Esophagus squamous epithelium (tissue), 5 donors: ENCODE measurements around the gene AIDA. TPM values are rescaled to one million over a fixed set of nuclear protein-coding genes. Genes with fewer than 3 reads are reported as not detected.

ENCODE experiments used
- DNase-seq: peaks from one replicate; lab custom pipeline; 2025; lab: John Stamatoyannopoulos, UW
- H3K27ac ChIP-seq, 4 donors: fragments of 200-600 bp; sonication (generic); one replicate each; pipeline ENCODE4 v1.5.1; 2016 to 2019; ENCODE audit warnings: mild to moderate bottlenecking in 1 of 4
- H3K27me3 ChIP-seq, 4 donors: fragments of 200-600 bp; sonication (generic); 1 replicate in 3 of 4; 2 replicates in 1 of 4; pipeline versions ENCODE4 v1.5.1 to v1.6.0; 2017 to 2021; ENCODE audit warnings: antibody characterized with exemption in 1 of 4
- H3K36me3 ChIP-seq, 3 donors: fragments of 200-600 bp; sonication (generic); one replicate each; pipeline ENCODE4 v1.5.1; 2016 to 2019
- H3K4me1 ChIP-seq, 3 donors: fragments of 200-600 bp; sonication (generic); one replicate each; pipeline ENCODE4 v1.5.1; 2017 to 2019
- H3K4me3 ChIP-seq, 4 donors: fragments of 200-600 bp; sonication (generic); 1 replicate in 3 of 4; 2 replicates in 1 of 4; pipeline ENCODE4 v1.5.1; 2016 to 2019; ENCODE audit warnings: mild to moderate bottlenecking in 2 of 4, moderate library complexity in 1 of 4
- H3K9me3 ChIP-seq, 3 donors: fragments of 200-600 bp; sonication (generic); one replicate each; pipeline ENCODE4 v1.5.1; 2016 to 2019
- POLR2A ChIP-seq, 4 donors: fragments of 450-650 bp; IDR thresholded peaks; one replicate each; pipeline ENCODE4 v1.6.1; 2017; ENCODE audit warnings: antibody characterized with exemption in 4 of 4, mild to moderate bottlenecking in 4 of 4, moderate library complexity in 3 of 4
- WGBS, 2 donors: methylation state at CpG; one replicate each; pipeline ENCODE4 v1.1.5; 2018; 5-methylcytosine and 5-hydroxymethylcytosine counted together
- intact Hi-C: fragments of 100-400 bp; cut with DNase I; formaldehyde crosslinking; loops from one replicate; pipeline ENCODE4 v1.15.0; 2022
- total RNA-seq, 4 donors: library from RNA; depleted of rRNA; stranded (reverse); fragments of >200 nt; gene quantifications; one replicate each; pipeline ENCODE4 v1.1.0, GENCODE V29; 2016
- TF ChIP-seq, protein P1 (sequence below), 6 experiments: fragments of 450-650 bp in 4 of 6; fragments of 200-600 bp in 2 of 6; sonication (generic) in 2 of 6; IDR thresholded peaks; one replicate each; pipeline ENCODE4 v1.5.1; 2016 to 2019; ENCODE audit warnings: antibody characterized with exemption in 6 of 6, mild to moderate bottlenecking in 4 of 6, moderate library complexity in 4 of 6
- donor health status: DM: yes; HTN: yes; CAD: no.

AIDA gene
- total RNA-seq, 4 donors from 2014 or later, result 18.6 to 51.1 (median 31.7) TPM

DNA sequence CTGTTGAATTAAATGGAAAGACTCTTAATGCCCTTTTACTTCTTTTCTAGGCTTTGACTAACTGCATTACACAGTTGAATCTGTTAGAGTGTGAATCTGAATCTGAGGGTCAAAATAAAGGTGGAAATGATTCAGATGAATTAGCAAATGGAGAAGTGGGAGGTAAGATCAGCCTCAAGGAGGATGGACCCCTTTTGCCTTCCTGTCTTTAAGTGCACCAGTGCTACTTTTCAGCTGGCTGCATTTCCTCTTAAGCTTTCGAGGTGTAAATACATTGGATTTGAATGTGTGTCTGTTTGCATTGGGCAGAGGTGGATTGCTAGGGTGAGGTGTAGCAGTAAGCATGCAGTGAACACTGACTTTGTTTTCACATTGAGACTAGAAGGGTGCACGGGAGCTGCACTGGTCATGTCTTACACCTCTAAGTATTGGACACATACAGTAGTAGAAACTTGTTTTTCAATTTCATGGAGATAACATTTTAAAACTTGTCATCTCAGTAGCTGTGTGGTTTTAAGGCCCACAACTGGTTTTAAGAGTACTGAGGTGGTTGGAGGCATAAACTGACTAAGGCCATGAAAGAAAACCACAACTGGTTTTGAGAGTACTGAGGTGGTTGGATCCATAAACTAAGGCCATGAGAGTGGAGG, 59.0 kb downstream of the AIDA start:
- no peak for DNase-seq
- Histone ChIP-seq H3K36me3 (peaks cover 16 to 99% (median 24%) of the 10 kb centered on the region in 3 donors), H3K27ac (no peak overlapping the region), H3K27me3 (no peaks in the 10 kb centered on the region), H3K9me3 (no peaks in the 10 kb centered on the region), H3K4me3 (no peak overlapping the region), H3K4me1 (no peaks in the 10 kb centered on the region)
- WGBS, 2 donors, result 64 to 70% methylated on average over 2 of the region's 2 CpGs
- TF ChIP-seq, protein P1, sequence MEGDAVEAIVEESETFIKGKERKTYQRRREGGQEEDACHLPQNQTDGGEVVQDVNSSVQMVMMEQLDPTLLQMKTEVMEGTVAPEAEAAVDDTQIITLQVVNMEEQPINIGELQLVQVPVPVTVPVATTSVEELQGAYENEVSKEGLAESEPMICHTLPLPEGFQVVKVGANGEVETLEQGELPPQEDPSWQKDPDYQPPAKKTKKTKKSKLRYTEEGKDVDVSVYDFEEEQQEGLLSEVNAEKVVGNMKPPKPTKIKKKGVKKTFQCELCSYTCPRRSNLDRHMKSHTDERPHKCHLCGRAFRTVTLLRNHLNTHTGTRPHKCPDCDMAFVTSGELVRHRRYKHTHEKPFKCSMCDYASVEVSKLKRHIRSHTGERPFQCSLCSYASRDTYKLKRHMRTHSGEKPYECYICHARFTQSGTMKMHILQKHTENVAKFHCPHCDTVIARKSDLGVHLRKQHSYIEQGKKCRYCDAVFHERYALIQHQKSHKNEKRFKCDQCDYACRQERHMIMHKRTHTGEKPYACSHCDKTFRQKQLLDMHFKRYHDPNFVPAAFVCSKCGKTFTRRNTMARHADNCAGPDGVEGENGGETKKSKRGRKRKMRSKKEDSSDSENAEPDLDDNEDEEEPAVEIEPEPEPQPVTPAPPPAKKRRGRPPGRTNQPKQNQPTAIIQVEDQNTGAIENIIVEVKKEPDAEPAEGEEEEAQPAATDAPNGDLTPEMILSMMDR (IDR thresholded peaks at IDR 0.05), result no peak
- no peak for TF ChIP-seq POLR2A (IDR thresholded peaks at IDR 0.05)
- intact Hi-C loops, result no loop called here

DNA sequence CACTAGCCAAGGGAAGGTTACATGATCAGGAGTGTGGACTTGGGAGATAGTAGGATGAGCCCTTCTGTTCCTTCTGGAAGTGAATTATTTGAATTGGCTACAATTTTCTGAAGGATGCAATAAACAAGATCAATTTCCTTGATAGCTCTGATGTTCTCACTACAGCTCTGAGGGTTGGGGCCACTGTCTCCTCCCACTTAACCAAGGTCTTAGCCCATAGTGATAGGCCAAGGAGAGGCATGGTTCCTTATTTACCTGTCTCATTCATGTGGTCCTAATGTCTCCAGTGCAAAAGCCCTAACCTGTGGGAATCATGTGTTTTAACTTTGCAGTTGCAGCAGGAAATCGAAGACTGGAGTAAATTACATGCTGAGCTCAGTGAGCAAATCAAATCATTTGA, 59.6 kb downstream of the AIDA start:
- no peaks in the 10 kb centered on the region for H3K27me3 ChIP-seq
- no peaks in the 10 kb centered on the region for H3K4me1 ChIP-seq
- no peaks in the 10 kb centered on the region for H3K9me3 ChIP-seq
- H3K27ac ChIP-seq, result no peak overlapping the region
- H3K36me3 ChIP-seq, result peaks cover 16 to 98% (median 24%) of the 10 kb centered on the region in 3 donors
- WGBS, 2 donors, result 93 to 95% methylated on average over 1 of the region's 1 CpG
- intact Hi-C loops, result no loop called here
- no peak for DNase-seq
- no peak for TF ChIP-seq POLR2A (IDR thresholded peaks at IDR 0.05)
- TF ChIP-seq, protein P1 (IDR thresholded peaks at IDR 0.05), result no peak
- no peak overlapping the region for H3K4me3 ChIP-seq

DNA sequence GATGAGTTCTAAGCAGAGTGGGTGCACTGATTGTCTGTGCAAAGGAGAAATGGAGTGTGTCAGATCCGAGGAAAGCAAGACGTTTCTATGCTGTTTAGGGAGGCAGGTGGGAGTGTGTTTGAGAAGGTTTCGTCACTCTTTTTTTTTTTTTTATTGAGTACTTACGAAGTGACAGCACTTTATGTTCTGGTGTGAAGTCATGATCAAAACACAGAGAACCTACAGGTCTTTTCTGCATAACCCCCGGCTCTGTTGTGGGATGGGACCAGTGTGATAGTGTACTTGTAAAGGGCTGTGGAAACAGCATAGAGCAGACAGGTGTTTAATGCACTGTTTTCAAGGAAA, 67.7 kb downstream of the AIDA start:
- TF ChIP-seq, protein P1 (IDR thresholded peaks at IDR 0.05), result no peak
- no peak for TF ChIP-seq POLR2A (IDR thresholded peaks at IDR 0.05)
- H3K4me3 ChIP-seq, result peak overlapping the region; percentile 90 to 98 (median 92)
- peak overlapping the region; percentile 92 to 99 (median 98) for H3K27ac ChIP-seq
- peaks cover 6 to 28% (median 13%) of the 10 kb centered on the region in 3 donors for H3K4me1 ChIP-seq
- no peaks in the 10 kb centered on the region for H3K9me3 ChIP-seq
- no peak for DNase-seq
- H3K36me3 ChIP-seq, result peaks cover 0 to 48% (median 0%) of the 10 kb centered on the region in 3 donors
- 2% methylated on average over 5 of the region's 5 CpGs for WGBS, 2 donors
- intact Hi-C loops, result no loop called here
- H3K27me3 ChIP-seq, result no peaks in the 10 kb centered on the region

DNA sequence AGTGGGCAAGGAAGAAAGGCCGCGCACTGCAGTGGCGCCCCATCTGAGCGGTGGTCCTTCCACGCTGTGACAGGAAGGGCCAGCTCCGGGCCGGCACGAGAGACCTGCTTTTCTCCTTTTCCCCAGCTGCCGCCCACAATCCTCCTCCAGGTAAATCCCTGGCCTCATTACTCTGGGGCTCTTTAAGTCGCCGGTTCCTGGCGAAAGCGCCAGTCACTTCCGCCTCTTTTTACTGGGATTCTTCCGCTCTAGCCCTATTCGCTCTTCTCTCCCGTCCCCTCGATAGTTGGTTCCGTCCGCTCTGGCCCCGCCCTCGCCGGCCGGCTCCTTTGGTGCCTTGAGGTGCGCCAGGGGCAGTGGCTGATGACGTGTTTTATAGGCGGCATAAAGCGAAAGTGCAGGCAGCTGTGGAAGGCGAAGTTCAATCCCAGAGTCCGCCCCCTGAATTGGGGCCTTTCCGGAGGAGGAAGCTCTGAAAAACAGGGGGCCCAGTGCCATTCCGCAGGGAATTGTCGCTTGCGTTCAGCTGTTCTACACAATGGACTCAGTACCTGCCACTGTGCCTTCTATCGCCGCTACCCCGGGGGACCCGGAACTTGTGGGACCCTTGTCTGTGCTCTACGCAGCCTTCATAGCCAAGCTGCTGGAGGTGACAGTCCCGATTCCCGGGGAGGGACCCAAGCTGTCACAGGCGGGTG, 68.2 kb downstream of the AIDA start:
- peaks cover 0 to 47% (median 0%) of the 10 kb centered on the region in 3 donors for H3K36me3 ChIP-seq
- DNase-seq, result peak; percentile 87
- H3K9me3 ChIP-seq, result no peaks in the 10 kb centered on the region
- intact Hi-C loops, result no loop called here
- H3K27me3 ChIP-seq, result no peaks in the 10 kb centered on the region
- H3K4me1 ChIP-seq, result peaks cover 6 to 28% (median 13%) of the 10 kb centered on the region in 3 donors
- TF ChIP-seq POLR2A (IDR thresholded peaks at IDR 0.05), result peak in 3 of 4 donors; percentile 65 to 82 (median 73)
- TF ChIP-seq, protein P1 (IDR thresholded peaks at IDR 0.05), result peak in 1 of 6 experiments; percentile 52
- WGBS, 2 donors, result 0 to 1% methylated on average over 30 of the region's 42 CpGs
- peak overlapping the region; percentile 90 to 98 (median 92) for H3K4me3 ChIP-seq
- peak overlapping the region; percentile 92 to 99 (median 98) for H3K27ac ChIP-seq

DNA sequence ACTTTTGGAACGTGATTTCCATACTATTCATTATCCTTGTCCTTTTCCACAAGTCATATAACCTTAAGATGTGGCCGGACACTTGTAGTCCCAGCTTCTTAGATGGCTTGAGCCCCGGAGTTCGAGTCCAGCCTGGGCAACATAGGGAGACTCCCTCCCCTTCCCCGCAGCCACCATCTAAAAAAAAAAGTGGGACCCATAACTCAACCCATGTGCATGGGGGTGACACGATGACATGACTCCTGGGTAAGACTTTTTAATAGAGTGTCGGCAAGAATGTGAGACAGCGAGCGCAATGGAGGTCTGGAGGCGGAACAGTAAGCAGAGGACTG, 68.7 kb downstream of the AIDA start:
- intact Hi-C loops, result no loop called here
- TF ChIP-seq POLR2A (IDR thresholded peaks at IDR 0.05), result no peak
- TF ChIP-seq, protein P1 (IDR thresholded peaks at IDR 0.05), result no peak
- H3K4me1 ChIP-seq, result peaks cover 6 to 28% (median 13%) of the 10 kb centered on the region in 3 donors
- H3K27ac ChIP-seq, result peak overlapping the region; percentile 92 to 99 (median 98)
- H3K4me3 ChIP-seq, result peak overlapping the region; percentile 90 to 98 (median 92)
- no peaks in the 10 kb centered on the region for H3K9me3 ChIP-seq
- WGBS, 2 donors, result 2 to 12% methylated on average over 5 to 10 of the region's 10 CpGs
- no peak for DNase-seq
- no peaks in the 10 kb centered on the region for H3K27me3 ChIP-seq
- peaks cover 0 to 48% (median 0%) of the 10 kb centered on the region in 3 donors for H3K36me3 ChIP-seq
